ENCODE results near the gene ABTB2.

DNA sequence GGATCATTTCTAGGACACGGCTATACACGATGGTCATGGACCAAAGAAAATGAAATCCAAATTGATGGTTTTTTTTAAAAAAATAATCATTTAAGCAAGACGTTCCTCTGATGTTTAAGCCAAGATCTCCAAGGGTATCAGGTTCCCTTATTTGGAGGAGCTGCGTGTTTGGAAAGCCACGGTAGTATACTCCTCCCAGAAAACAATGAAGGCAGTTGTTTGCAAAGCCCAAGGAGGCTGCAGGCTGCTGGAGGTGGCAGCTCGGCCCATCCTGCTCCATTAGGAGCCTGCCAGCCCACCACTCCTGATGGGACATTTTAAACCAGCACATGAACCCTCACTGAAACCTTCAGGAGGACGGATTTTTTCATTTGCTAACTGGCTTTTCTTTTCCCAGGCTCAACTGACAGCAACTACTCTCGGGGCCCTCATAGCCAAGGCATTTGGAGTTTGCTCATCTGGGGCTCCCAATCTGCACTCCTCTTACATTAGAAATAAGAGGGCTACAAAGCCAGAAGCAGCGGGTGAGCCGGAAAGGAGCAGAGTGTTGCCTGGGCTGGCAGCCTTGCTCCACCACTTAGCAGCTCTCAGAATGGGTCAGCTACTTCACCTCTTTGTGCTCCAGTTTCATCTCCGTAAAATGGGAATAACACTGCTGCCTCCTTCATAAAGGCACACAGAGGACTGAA, 58.4 kb downstream of the ABTB2 start:
- TF ChIP-seq POLR2A (IDR thresholded peaks at IDR 0.05; ENCODE audit: low read length) (no peak), GATA1 (IDR thresholded peaks at IDR 0.05; ENCODE audit: low read depth, low read length) (no peak)
